Endothelial cell of umbilical vein (primary cell): ENCODE results near the gene TKTL2. TPM values are rescaled to one million over a fixed set of nuclear protein-coding genes. Genes with fewer than 3 reads are reported as not detected.

Source experiments
- BruUV-seq: library from RNA; stranded (reverse); fragments of 400-500 nt; replicated peaks from 2 replicates; lab custom pipeline; 2021; lab: Mats Ljungman, UMichigan
- CTCF ChIA-PET: fragments of 300-600, 350-600 bp; sonication (Branson Sonifier 250); formaldehyde crosslinking; loops from one replicate; lab custom pipeline; 2021; ENCODE audit warnings: antibody characterized with exemption, inconsistent platforms; lab: Charles Lee
- POLR2A ChIA-PET: fragments of 300-600, 350-600 bp; sonication (Branson Sonifier 250); formaldehyde crosslinking; loops from one replicate; lab custom pipeline; 2021; ENCODE audit warnings: antibody characterized with exemption, inconsistent platforms; lab: Charles Lee
- DNase-seq: peaks from one replicate; pipeline ENCODE4 v3.0.0-alpha.2; 2011; ENCODE audit warnings: low read depth, low spot score
- FAIRE-seq: peaks from 2 replicates; lab custom pipeline; 2011; peaks lifted over from hg19 to GRCh38; lab: Jason Lieb, UNC
- H2AFZ ChIP-seq: 2 replicates; pipeline ENCODE4 v1.6.0; 2012; ENCODE audit warnings: low read depth, low read length, control low read depth, inconsistent platforms
- H3K27ac ChIP-seq: 2 replicates; pipeline ENCODE4 v1.5.1; 2011; ENCODE audit warnings: low read depth, mild to moderate bottlenecking, control low read depth, low read length, moderate library complexity; ENCODE audit not compliant: insufficient read depth
- H3K27me3 ChIP-seq, 2 experiments: 2 replicates each; pipeline versions ENCODE4 v1.6.0 to v1.6.1; 2011; ENCODE audit warnings: low read length in 2 of 2, mixed read lengths in 1 of 2; ENCODE audit not compliant: control insufficient read depth in 2 of 2, insufficient read depth in 2 of 2
- H3K36me3 ChIP-seq, 2 experiments: 2 replicates in 1 of 2; 3 replicates in 1 of 2; pipeline ENCODE4 v1.5.1; 2011; ENCODE audit warnings: low read length in 2 of 2, mild to moderate bottlenecking in 1 of 2, moderate library complexity in 1 of 2; ENCODE audit not compliant: control insufficient read depth in 2 of 2, insufficient read depth in 2 of 2; ENCODE audit errors: extremely low read depth in 1 of 2
- H3K4me1 ChIP-seq: 3 replicates; pipeline ENCODE4 v1.5.1; 2011; ENCODE audit warnings: mild to moderate bottlenecking, low read length; ENCODE audit not compliant: control insufficient read depth, insufficient read depth; ENCODE audit errors: extremely low read depth
- H3K4me2 ChIP-seq: 2 replicates; pipeline ENCODE4 v1.6.1; 2011; ENCODE audit warnings: low read length, control low read depth, mixed read lengths; ENCODE audit not compliant: insufficient read depth
- H3K4me3 ChIP-seq, 3 experiments: fragments of 200-600 bp in 1 of 3; sonication (generic), shearing (Covaris generic) in 1 of 3; replicated peaks in 1 of 3; 2 replicates each; pipeline ENCODE4 v1.5.1; 2011 to 2016; ENCODE audit warnings: control low read depth in 3 of 3, low read length in 3 of 3, mild to moderate bottlenecking in 2 of 3, inconsistent platforms in 1 of 3, low read depth in 1 of 3, moderate library complexity in 1 of 3; ENCODE audit not compliant: insufficient read depth in 1 of 3
- H3K79me2 ChIP-seq: 2 replicates; pipeline ENCODE4 v1.6.0; 2012; ENCODE audit warnings: low read length, inconsistent platforms; ENCODE audit not compliant: control insufficient read depth, insufficient read depth
- H3K9ac ChIP-seq: replicated peaks from 2 replicates; pipeline ENCODE3; 2011; ENCODE audit warnings: low read length, control low read depth; ENCODE audit not compliant: insufficient read depth; ENCODE audit errors: extremely low read depth
- H3K9me1 ChIP-seq: replicated peaks from 3 replicates; pipeline ENCODE4 v1.6.0; 2011; ENCODE audit warnings: mild to moderate bottlenecking, low read length; ENCODE audit not compliant: control insufficient read depth, insufficient read depth; ENCODE audit errors: extremely low read depth
- H3K9me3 ChIP-seq: replicated peaks from 2 replicates; pipeline ENCODE4 v1.5.1; 2012; ENCODE audit warnings: low read length, inconsistent platforms; ENCODE audit not compliant: control insufficient read depth, insufficient read depth
- H4K20me1 ChIP-seq: replicated peaks from 2 replicates; pipeline ENCODE3; 2011; ENCODE audit warnings: mild to moderate bottlenecking, low read length; ENCODE audit not compliant: control insufficient read depth, insufficient read depth; ENCODE audit errors: extremely low read depth
- CTCF ChIP-seq, 2 donors: IDR thresholded peaks; 1 replicate in 1 of 2; 2 replicates in 1 of 2; pipeline ENCODE4 v1.5.1; 2011; ENCODE audit warnings: low read length in 2 of 2, mild to moderate bottlenecking in 2 of 2, moderate library complexity in 2 of 2, control low read depth in 1 of 2, inconsistent platforms in 1 of 2, low read depth in 1 of 2; ENCODE audit not compliant: insufficient read depth in 1 of 2; ENCODE audit errors: extremely low read depth in 1 of 2
- EZH2 ChIP-seq: IDR thresholded peaks from 2 replicates; pipeline ENCODE4 v1.6.1; 2012; ENCODE audit warnings: borderline replicate concordance, low read depth, mild to moderate bottlenecking, moderate library complexity, low read length, inconsistent platforms; ENCODE audit not compliant: severe bottlenecking
- FOS ChIP-seq: IDR thresholded peaks from 2 replicates; pipeline ENCODE4 v1.6.1; 2011; ENCODE audit warnings: mild to moderate bottlenecking, low read length, moderate library complexity, borderline replicate concordance; ENCODE audit not compliant: insufficient read depth
- GATA2 ChIP-seq: IDR thresholded peaks from 2 replicates; pipeline ENCODE4 v1.7.0; 2011; ENCODE audit warnings: low read depth, mild to moderate bottlenecking, moderate library complexity, mixed read lengths, low read length; ENCODE audit not compliant: insufficient read length, insufficient read depth
- JUN ChIP-seq: IDR thresholded peaks from 2 replicates; pipeline ENCODE4 v1.6.1; 2011; ENCODE audit warnings: borderline replicate concordance, low read depth; ENCODE audit not compliant: insufficient read length, insufficient read depth
- MAX ChIP-seq: IDR thresholded peaks from 2 replicates; pipeline ENCODE4 v1.6.1; 2011; ENCODE audit not compliant: insufficient read depth, insufficient read length
- MYC ChIP-seq: IDR thresholded peaks from one replicate; pipeline ENCODE4 v1.6.1; 2011; ENCODE audit warnings: mild to moderate bottlenecking, low read depth, low read length
- POLR2A ChIP-seq: IDR thresholded peaks from 2 replicates; pipeline ENCODE4 v1.6.1; 2012; ENCODE audit warnings: low read depth, mild to moderate bottlenecking, control low read depth, low read length
- POLR2AphosphoS5 ChIP-seq: IDR thresholded peaks from 2 replicates; pipeline ENCODE4 v1.6.1; 2012; ENCODE audit warnings: low read depth, mild to moderate bottlenecking, control low read depth, low read length, moderate library complexity; ENCODE audit not compliant: insufficient read depth
- dilution Hi-C: fragments of 300-500 bp; cut with MboI; formaldehyde crosslinking; loops from one replicate; pipeline ENCODE4 v1.15.0; 2019; ENCODE audit warnings: low sequenced_read_pairs; ENCODE audit not compliant: extremely low pct_ligation_motif_present
- intact Hi-C: fragments of 100-400 bp; cut with micrococcal nuclease; formaldehyde crosslinking; loops from one replicate; pipeline ENCODE4 v1.10.0; 2022
- polyA plus RNA-seq, 4 experiments: library from polyadenylated mRNA; depleted of rRNA in 3 of 4; stranded (reverse) in 3 of 4; unstranded in 1 of 4; fragments of >200 nt; gene quantifications; 2 replicates each; pipeline versions ENCODE4 v1.2.1 to v1.2.3, GENCODE V29; 2011 to 2012; ENCODE audit warnings: missing spikeins in 1 of 4
- total RNA-seq: library from RNA; stranded (reverse); gene quantifications from 2 replicates; pipeline ENCODE4 v1.2.3, GENCODE V29; 2021

The TKTL2 gene
- total and polyA plus RNA-seq, 2 donors (not counting 3 experiments of a cell fraction or from before 2014, with no cell fraction given) = not detected

GRCh38 chr4:163494360-163495241 is 21.0 kb upstream of the TKTL2 start, which contains the start of gene TMA16:
Gene TMA16, plus strand, starts transcription at chr4:163494690. Its CDS starts 112 bp downstream, at chr4:163494802.
- H3K79me2 ChIP-seq = peaks cover 51% of the 10 kb centered on the region
- no peaks in the 10 kb centered on the region for H3K36me3 ChIP-seq
- H3K27me3 ChIP-seq = no peaks in the 10 kb centered on the region
- POLR2A ChIA-PET = interaction anchor here (0.6 to 1.6 kb wide), 6 partner anchors 14 to 162 kb away, joined by 3 to 7 read pairs (median 4); partner anchors contain the start of gene NPY1R
- no peaks in the 10 kb centered on the region for H4K20me1 ChIP-seq
- CTCF ChIA-PET = interaction anchor here (0.7 to 2.8 kb wide), 10 partner anchors 9 to 61 kb away, joined by 3 to 37 read pairs (median 6); no protein-coding TSS in a partner anchor
- H3K27ac ChIP-seq = peak within 1 kb of the TSS; percentile 87
- TSS peak; percentile 56 for BruUV-seq
- TF ChIP-seq MAX (peak; percentile 85), GATA2 (no peak), CTCF (IDR thresholded peaks at IDR 0.05; ENCODE audit: extremely low read depth in 1 of 2, insufficient read depth in 1 of 2, low read depth in 1 of 2, low read length in 2 of 2) (no peak), EZH2 (no peak), POLR2AphosphoS5 (peak; percentile 85), MYC (peak; percentile 91), FOS (no peak), JUN (no peak), POLR2A (peak; percentile 83)
- H3K9me3 ChIP-seq = no peaks in the 10 kb centered on the region
- peak within 1 kb of the TSS; percentile 99 for H3K4me2 ChIP-seq
- intact Hi-C loops = loop anchor here (1.0 to 10.0 kb wide), 4 partner anchors 16 to 380 kb away; partner anchors contain the start of gene NAF1
- H3K9me1 ChIP-seq = no peaks in the 10 kb centered on the region
- DNase-seq = peak; percentile 93
- peak within 1 kb of the TSS; percentile 97 for H3K9ac ChIP-seq
- dilution Hi-C loops = no loop called here
- FAIRE-seq = peak; percentile 90
- H2AFZ ChIP-seq = peak within 1 kb of the TSS; percentile 93
- H3K4me1 ChIP-seq = peaks cover 23% of the 10 kb centered on the region
- H3K4me3 ChIP-seq = peak within 1 kb of the TSS; percentile 83 to 93 (median 90)
